Measurements from ENCODE around the gene MYEF2. TPM values are rescaled to one million over a fixed set of nuclear protein-coding genes. Genes with fewer than 3 reads are reported as not detected.

The MYEF2 gene
- total RNA-seq: 10 to 100 TPM; 17.6 to 22.2 TPM

- peak; percentile 77 for DNase-seq
- H3K4me1 Mint-ChIP-seq: peaks cover 17% of the 10 kb centered on the region
- H3K36me3 Mint-ChIP-seq: peaks cover 18% of the 10 kb centered on the region
- peak within 1 kb of the TSS; percentile 85 for H3K27ac Mint-ChIP-seq
- peaks cover 3% of the 10 kb centered on the region for H3K9me3 Mint-ChIP-seq
- peak within 1 kb of the TSS; percentile 87 for H3K4me3 Mint-ChIP-seq
- peaks cover 11% of the 10 kb centered on the region for H3K27me3 Mint-ChIP-seq
Observed at GRCh38 chr15:48177766-48178647, at the start of gene MYEF2. Gene MYEF2, minus strand, starts transcription at chr15:48178295. Its CDS starts 58 bp downstream, at chr15:48178237.

DNA sequence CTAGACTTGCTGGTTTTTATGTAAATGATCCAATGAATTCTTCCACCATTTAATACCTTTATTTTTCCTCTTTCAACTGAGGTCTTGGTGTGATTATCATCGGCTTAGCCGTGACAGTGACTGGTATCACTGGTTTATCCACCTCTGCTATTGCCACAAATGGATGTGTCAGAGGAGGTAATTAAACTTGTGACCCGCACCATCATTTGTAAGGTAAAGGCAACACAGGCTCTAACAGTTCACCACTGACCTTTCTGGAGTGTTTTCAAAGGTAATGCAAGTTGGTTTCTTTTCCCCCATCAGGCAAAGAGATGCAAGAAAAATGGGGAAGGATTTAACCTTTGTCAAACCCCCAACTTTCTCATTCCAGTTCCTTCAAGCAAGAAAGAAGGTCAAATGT is 47.7 kb upstream of the MYEF2 start:
- Mint-ChIP-seq H3K27me3 (no peaks in the 10 kb centered on the region), H3K36me3 (no peaks in the 10 kb centered on the region)

GRCh38 chr15:48222627-48223026 is 44.5 kb upstream of the MYEF2 start:
- H3K9me3 Mint-ChIP-seq: no peaks in the 10 kb centered on the region

More for the DNA sequence above, 47.7 kb upstream of the MYEF2 start:
- Mint-ChIP-seq H3K4me1 (no peaks in the 10 kb centered on the region), H3K9me3 (no peaks in the 10 kb centered on the region), H3K4me3 (no peak overlapping the region), H3K27ac (no peak overlapping the region)
- no peak for DNase-seq

DNA sequence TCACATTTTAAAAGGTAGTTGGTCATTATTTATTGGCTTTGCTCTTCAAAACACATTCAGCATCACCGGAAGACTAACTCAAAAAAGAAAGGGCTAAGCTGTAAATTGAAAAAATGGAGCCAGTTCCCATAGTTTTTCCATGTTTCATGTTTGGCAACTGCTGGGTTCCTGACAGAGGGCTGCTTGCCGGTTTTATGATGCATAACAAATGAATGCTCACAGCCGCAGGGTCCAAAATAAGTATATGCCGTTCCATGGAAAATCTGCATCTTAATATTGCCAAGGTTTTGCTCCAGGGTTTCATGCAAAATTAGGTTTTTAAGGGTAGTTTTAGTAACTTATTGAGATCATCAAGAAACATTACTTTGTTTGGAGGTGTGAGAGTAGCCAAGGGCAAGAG is 43.8 kb upstream of the MYEF2 start:
- Mint-ChIP-seq H3K4me1 (no peaks in the 10 kb centered on the region), H3K36me3 (no peaks in the 10 kb centered on the region), H3K27ac (no peak overlapping the region), H3K9me3 (no peaks in the 10 kb centered on the region), H3K4me3 (no peak overlapping the region), H3K27me3 (peaks cover 9% of the 10 kb centered on the region)
- DNase-seq: no peak

More at GRCh38 chr15:48222627-48223026, 44.5 kb upstream of the MYEF2 start:
- H3K27ac Mint-ChIP-seq: no peak overlapping the region
- peaks cover 5% of the 10 kb centered on the region for H3K27me3 Mint-ChIP-seq
- no peak overlapping the region for H3K4me3 Mint-ChIP-seq
- no peaks in the 10 kb centered on the region for H3K4me1 Mint-ChIP-seq
- H3K36me3 Mint-ChIP-seq: no peaks in the 10 kb centered on the region
- no peak for DNase-seq

DNA sequence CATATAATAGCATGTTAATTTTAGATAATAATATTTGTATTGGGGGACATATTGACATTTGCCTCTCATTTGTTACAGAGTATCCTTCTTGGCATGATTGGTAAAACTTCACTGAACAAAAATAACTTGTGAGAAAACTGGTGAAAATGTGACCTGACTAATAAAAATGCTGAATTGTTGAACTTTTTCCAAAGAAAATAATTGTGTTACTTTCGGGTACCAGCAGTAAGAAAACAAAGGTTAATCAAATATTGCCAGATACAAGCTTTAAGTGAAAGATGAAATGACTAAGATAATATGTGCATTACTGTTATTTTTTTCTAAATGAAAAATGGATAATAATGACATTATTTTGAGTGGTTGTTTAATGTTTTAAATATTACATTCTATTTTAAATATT is 43.2 kb upstream of the MYEF2 start:
- no peak overlapping the region for H3K4me3 Mint-ChIP-seq
- H3K36me3 Mint-ChIP-seq: no peaks in the 10 kb centered on the region
- H3K4me1 Mint-ChIP-seq: no peaks in the 10 kb centered on the region
- no peak overlapping the region for H3K27ac Mint-ChIP-seq
- peaks cover 9% of the 10 kb centered on the region for H3K27me3 Mint-ChIP-seq
- no peaks in the 10 kb centered on the region for H3K9me3 Mint-ChIP-seq
- no peak for DNase-seq

- no peak for DNase-seq
- no peak within 1 kb of the TSS for H3K4me3 Mint-ChIP-seq
- no peaks in the 10 kb centered on the region for H3K9me3 Mint-ChIP-seq
- no peaks in the 10 kb centered on the region for H3K36me3 Mint-ChIP-seq
- H3K27ac Mint-ChIP-seq: no peak within 1 kb of the TSS
- H3K27me3 Mint-ChIP-seq: peaks cover 18% of the 10 kb centered on the region
- H3K4me1 Mint-ChIP-seq: no peaks in the 10 kb centered on the region
Observed at GRCh38 chr15:48205981-48206380, 27.9 kb upstream of the MYEF2 start, which contains the start of gene SLC12A1. Gene SLC12A1, plus strand, starts transcription at chr15:48206302. Its CDS starts 1,418 bp downstream, at chr15:48207720.

DNA sequence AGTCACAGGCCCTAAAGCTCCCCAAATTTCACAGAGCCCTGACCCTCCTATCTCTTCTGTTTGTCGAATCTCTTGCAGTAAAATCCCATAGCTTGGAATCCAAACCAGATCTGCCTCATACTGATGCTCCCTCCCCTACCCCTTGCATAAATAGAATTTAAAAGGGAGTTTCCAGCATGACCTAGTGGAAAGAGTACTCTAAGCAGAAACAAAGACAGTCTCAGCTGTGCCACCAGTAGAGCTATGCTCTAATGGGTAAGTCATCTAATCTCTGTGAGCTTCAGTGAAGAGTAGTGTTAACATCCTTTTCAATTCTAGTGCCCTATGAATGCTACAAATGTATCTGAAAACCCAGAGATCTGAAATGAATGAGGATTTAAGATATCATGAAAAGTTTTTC is 24.0 kb upstream of the MYEF2 start:
- Mint-ChIP-seq H3K9me3 (no peaks in the 10 kb centered on the region), H3K27me3 (peaks cover 24% of the 10 kb centered on the region), H3K4me1 (no peaks in the 10 kb centered on the region), H3K36me3 (no peaks in the 10 kb centered on the region), H3K4me3 (no peak overlapping the region), H3K27ac (no peak overlapping the region)
- DNase-seq: no peak

DNA sequence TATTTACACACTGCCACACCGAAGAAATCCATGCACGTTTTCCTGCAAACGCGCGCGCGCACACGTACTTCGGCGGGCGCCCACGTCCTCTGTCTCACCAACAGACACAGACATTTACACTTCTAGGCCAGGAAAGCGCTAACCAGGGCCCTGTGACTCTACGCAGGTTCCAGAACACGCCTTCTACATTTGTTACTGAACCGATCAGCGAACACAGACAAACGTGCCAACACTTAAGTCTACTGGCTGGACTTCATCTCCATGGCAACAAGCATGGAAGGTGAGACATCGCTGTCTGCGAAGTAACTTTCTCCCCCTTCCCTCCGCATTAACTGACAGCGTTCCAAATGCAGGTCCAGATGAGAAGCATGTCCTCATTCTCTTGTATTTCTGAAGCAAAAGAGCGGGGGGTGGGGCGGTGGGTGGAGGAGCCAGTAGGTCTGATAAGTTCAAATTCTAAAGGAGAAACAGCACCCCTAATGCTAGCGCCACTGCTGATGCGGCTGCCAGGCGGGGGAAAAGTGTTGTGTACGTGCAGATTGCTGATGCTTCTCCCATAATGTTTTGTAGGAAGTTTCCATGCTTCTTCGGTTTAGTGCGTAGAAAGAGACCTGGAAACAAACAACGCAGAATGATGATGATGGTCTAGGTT is 13.6 kb upstream of the MYEF2 start, which contains the start of gene CTXN2:
Gene CTXN2 (plus strand): TSS at position 92 of the 652 bp plus-strand sequence. CDS start 9,636 bp downstream, outside the sequence.
- Mint-ChIP-seq H3K36me3 (no peaks in the 10 kb centered on the region), H3K4me3 (no peak within 1 kb of the TSS), H3K27me3 (peaks cover 61% of the 10 kb centered on the region), H3K27ac (no peak within 1 kb of the TSS), H3K4me1 (peaks cover 4% of the 10 kb centered on the region), H3K9me3 (peaks cover 3% of the 10 kb centered on the region)
- no peak for DNase-seq

DNA sequence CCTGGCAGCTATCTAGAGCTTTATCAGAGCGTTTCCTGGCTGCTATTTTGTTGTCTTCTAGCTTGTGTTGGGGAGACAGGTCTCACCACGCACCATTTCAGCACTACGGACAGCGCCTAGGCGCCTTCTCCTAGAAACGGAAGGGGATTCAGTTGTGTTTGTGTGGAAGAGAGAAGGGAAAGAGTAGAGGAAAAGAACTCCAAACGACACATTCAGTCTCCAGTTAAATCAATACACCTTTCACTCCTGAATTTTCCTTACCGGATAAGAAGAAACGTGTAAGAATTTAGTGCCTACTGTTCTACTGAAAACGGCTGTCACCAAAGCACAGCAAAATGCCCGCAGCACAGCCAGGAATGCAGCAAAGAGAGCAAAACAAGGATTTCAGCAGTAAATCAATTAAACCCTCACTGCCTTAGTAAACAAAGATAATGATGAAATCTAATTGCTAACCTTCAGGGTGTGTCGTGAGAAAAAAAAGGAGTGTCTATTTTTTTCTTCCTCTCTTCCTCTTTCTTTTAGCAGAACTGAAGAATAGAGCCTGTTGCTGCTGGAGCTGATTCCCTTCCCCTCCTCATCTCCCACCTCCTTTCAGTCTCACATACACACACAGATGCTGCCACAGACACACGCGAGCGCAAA is 13.0 kb upstream of the MYEF2 start:
- Mint-ChIP-seq H3K4me3 (no peak overlapping the region), H3K27me3 (peaks cover 62% of the 10 kb centered on the region)

DNA sequence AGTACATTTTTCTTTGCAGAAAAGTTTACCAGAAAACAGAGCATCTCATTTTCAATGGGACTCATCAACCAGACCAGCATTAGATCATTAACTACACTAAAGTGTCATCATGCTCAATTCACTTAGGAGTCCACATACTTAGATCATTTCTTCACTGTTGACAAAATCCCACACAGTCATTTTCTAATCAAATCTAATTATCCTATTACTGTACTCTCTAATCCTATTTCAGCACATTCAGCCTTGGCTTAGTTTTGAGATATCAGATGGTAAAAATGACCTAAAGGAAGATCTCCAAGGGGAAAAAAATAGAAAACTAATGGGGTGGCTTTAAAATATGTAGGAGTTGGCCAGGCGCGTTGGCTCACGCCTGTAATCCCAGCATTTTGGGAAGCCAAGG is 8.2 kb upstream of the MYEF2 start:
- H3K4me1 Mint-ChIP-seq: peaks cover under 1% of the 10 kb centered on the region
- no peak overlapping the region for H3K4me3 Mint-ChIP-seq
- peaks cover under 1% of the 10 kb centered on the region for H3K9me3 Mint-ChIP-seq
- H3K27me3 Mint-ChIP-seq: peaks cover 52% of the 10 kb centered on the region
- H3K36me3 Mint-ChIP-seq: no peaks in the 10 kb centered on the region
- no peak overlapping the region for H3K27ac Mint-ChIP-seq
- no peak for DNase-seq

More for the DNA sequence above, 13.0 kb upstream of the MYEF2 start:
- Mint-ChIP-seq H3K36me3 (no peaks in the 10 kb centered on the region), H3K27ac (no peak overlapping the region), H3K4me1 (peaks cover 4% of the 10 kb centered on the region), H3K9me3 (peaks cover 3% of the 10 kb centered on the region)
- DNase-seq: peak; percentile 30

DNA sequence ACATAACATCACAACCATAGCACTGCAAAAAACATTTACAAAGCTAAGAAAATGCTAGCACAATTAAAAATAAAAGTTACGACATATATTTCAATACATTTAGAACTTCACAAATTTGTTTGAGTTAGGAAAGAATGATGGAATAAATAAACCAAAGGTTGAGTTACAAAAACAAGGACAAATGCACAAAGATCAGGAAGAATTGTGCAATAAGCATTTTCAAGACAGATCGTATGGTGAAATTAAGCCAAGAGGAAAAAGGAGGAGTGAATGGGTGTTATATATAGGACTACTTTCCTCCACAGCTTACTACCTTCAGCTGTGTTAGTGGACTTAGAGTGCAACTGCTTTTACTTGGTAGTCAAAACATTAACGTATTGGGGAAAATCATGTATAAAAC is 7.4 kb upstream of the MYEF2 start:
- H3K27ac Mint-ChIP-seq: no peak overlapping the region
- peaks cover 48% of the 10 kb centered on the region for H3K27me3 Mint-ChIP-seq
- H3K9me3 Mint-ChIP-seq: no peaks in the 10 kb centered on the region
- no peaks in the 10 kb centered on the region for H3K4me1 Mint-ChIP-seq
- H3K36me3 Mint-ChIP-seq: no peaks in the 10 kb centered on the region
- H3K4me3 Mint-ChIP-seq: no peak overlapping the region
- no peak for DNase-seq

- no peak overlapping the region for H3K27ac Mint-ChIP-seq
- H3K4me3 Mint-ChIP-seq: no peak overlapping the region
- no peak for DNase-seq
- peaks cover 35% of the 10 kb centered on the region for H3K27me3 Mint-ChIP-seq
- H3K36me3 Mint-ChIP-seq: no peaks in the 10 kb centered on the region
- no peaks in the 10 kb centered on the region for H3K9me3 Mint-ChIP-seq
- H3K4me1 Mint-ChIP-seq: no peaks in the 10 kb centered on the region
Observed at GRCh38 chr15:48182749-48183148, 4.7 kb upstream of the MYEF2 start.

DNA sequence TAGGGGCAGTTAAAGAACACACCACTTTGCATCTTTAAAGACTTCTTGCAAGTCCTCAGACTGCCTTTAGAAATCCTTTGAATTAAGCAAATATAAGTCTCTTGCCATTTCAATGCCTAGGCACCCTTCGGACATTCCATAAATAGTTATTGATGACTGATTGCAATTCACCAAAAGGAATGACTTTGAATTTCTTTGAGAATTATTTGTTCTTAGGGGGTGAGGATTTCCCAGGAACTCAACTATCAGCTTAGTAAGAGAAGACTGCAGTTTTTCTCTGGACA is 495 bp upstream of the MYEF2 start:
- H3K36me3 Mint-ChIP-seq: peaks cover 14% of the 10 kb centered on the region
- peaks cover under 1% of the 10 kb centered on the region for H3K9me3 Mint-ChIP-seq
- DNase-seq: no peak
- peaks cover 11% of the 10 kb centered on the region for H3K27me3 Mint-ChIP-seq
- H3K4me3 Mint-ChIP-seq: peak overlapping the region; percentile 22
- H3K27ac Mint-ChIP-seq: no peak overlapping the region
- peaks cover 17% of the 10 kb centered on the region for H3K4me1 Mint-ChIP-seq

DNA sequence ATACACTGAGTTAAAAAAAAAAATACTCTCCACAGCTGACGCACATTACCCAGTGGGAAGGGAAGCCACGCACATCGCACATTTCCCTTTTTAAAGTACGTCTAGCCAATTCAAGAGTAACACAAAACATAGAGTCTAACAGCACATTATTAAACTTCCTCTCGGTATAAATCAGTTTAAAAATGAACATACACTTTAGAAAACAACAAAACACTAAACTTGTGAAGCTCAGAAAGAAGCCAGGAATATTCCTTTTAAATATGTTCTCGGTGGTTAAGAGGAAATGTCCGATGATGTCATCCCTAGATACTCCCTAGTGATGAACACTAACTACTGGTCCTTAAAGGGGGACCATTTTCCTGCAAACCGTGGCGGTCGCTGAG is 721 bp downstream of the MYEF2 start:
- Mint-ChIP-seq H3K4me3 (peak overlapping the region; percentile 87), H3K27me3 (peaks cover 11% of the 10 kb centered on the region), H3K9me3 (peaks cover 4% of the 10 kb centered on the region), H3K4me1 (peaks cover 17% of the 10 kb centered on the region), H3K27ac (peak overlapping the region; percentile 85), H3K36me3 (peaks cover 20% of the 10 kb centered on the region)
- no peak for DNase-seq

DNA sequence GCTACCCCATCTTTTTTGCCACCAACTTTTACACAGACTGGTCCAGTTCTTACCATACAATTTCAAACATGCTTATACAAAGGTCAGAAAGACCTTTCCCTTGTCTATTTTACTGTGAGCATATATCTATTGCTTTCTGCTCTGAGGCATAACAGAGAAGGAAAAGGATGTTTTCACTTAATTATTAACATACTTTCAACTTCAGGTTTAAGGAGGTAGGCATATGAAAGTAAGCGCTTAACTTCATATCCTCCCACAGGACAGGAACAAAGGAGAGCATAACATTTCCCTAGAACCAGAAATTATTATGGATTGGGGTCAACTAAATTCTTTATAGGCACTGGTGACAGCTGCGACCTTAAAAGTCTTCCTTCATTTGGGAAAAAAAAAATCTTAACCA is 1.1 kb downstream of the MYEF2 start:
- Mint-ChIP-seq H3K36me3 (peaks cover 20% of the 10 kb centered on the region), H3K4me1 (peaks cover 17% of the 10 kb centered on the region), H3K27ac (peak overlapping the region; percentile 85), H3K4me3 (peak overlapping the region; percentile 87), H3K9me3 (peaks cover 6% of the 10 kb centered on the region), H3K27me3 (peaks cover 7% of the 10 kb centered on the region)
- no peak for DNase-seq

Data from activated naive CD8-positive, alpha-beta T cell treated with anti-CD3 and anti-CD28 coated beads for 36 hours (primary cell).